ENCODE results near the gene SMIM33.
A peak's percentile ranks its signal among the peaks of the same experiment; 100 is the strongest.
"Not testable (repeated sequence)": the region's sequence is repeated elsewhere in the genome, so short reads cannot be mapped to it uniquely, and the experiment has no call there.

SMIM33 gene

GRCh38 chr5:139486201-139486600 is 15.4 kb downstream of the SMIM33 start:
- no peak for DNase-seq

GRCh38 chr5:139488260-139488659 is 17.5 kb downstream of the SMIM33 start:
- DNase-seq: no peak

- DNase-seq: no peak
Measured at GRCh38 chr5:139492700-139493192, 21.9 kb downstream of the SMIM33 start.

DNA sequence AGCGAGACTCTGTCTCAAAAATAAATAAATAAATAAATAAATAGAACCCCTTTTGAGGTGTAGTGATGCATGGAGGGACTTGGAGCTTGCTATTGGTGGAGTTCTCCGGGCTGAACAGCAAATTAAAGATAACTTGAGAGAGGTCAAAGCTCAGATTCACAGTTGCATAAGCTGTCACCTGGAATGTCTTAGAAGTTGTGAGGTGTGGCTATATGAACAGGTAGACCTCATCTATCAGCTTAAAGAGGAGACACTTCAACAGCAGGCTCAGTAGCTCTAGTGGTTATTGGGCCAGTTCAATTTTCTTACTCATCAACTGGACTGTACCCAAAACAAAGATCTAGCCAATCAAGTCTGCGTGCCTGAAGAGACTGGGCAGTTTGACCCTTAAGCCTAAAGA is 23.5 kb downstream of the SMIM33 start:
- no peak for DNase-seq

- DNase-seq: no peak
Measured at GRCh38 chr5:139494832-139495231, 24.0 kb downstream of the SMIM33 start.

- no peak for DNase-seq
Measured at GRCh38 chr5:139495638-139496435, 25.0 kb downstream of the SMIM33 start.

- DNase-seq: no peak
Measured at GRCh38 chr5:139501381-139501780, 30.6 kb downstream of the SMIM33 start.

DNA sequence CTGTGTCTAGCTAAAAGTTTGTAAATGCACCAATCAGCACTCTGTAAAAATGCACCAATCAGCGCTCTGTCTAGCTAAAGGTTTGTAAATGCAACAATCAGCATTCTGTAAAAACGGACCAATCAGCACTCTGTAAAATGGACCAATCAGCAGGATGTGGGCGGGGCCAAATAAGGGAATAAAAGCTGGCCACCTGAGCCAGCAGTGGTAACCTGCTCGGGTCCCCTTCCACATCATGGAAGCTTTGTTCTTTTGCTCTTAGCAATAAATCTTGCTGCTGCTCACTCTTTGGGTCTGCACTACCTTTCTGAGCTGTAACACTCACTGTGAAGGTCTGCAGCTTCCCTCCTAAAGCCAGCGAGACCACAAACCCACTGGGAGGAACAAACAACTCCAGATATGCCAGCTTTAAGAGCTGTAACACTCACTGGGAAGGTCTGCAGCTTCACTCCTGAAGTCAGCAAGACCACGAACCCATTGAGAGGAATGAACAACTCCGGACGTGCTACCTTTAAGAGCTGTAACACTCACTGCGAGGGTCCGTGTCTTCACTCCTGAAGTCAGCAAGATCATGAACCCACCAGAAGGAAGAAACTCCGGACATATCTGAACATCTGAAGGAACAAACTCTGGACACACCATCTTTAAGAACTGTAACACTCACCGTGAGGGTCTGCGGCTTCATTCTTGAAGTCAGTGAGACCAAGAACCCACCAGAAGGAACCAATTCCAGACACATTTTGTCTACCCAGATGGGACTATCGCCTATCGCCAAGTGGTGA is 32.4 kb downstream of the SMIM33 start:
- DNase-seq: not testable (repeated sequence)

DNA sequence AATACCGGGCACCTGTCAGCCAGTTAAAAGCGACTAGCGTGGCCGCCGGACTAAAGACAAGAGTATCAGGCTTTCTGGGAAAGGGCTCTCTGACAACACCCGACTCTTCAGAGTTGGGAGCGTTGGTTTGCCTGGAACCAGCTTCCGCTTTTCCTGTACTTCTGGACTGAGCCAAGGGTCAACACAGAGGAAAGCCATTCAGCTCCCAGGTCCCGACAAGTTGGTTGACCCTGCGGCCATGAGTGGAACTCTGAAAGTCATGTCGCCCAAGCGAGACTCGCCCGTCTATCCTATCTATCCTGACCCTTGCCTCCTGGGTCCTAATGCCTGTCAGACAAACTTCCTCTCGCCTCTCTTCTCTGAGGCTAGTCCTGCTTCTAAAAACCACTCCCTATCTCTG is 33.1 kb downstream of the SMIM33 start:
- DNase-seq: peak; percentile 27

GRCh38 chr5:139504722-139505121 is 33.9 kb downstream of the SMIM33 start:
- DNase-seq: not testable (repeated sequence)

DNA sequence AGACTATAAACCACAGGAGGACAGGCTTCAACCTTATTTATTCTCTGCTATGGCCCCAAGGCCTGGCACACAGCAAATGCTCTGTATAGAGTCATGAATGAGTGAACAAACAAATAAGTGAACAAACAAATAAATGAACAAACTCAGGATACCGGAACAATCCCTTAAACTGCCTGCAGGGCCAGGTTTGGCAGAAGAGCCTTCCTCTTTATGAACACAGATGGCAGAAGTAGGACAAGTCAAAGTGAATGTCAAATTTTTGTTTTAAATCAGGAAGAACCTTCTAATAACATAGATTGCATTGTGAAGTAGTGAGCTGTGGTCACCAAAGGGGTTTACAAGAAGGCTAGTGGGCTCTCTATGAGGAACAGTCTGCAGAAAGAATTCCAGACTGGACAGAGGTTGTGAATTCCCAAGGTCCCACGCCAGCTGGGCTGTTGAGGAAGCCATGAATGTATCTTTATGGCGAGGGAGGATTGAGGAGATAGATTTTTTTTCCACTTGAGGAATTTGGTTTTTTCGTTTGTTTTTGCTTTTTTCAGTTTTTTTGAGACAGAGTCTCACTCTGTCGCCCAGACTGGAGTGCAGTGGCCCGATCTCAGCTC is 42.1 kb downstream of the SMIM33 start:
- no peak for DNase-seq

DNA sequence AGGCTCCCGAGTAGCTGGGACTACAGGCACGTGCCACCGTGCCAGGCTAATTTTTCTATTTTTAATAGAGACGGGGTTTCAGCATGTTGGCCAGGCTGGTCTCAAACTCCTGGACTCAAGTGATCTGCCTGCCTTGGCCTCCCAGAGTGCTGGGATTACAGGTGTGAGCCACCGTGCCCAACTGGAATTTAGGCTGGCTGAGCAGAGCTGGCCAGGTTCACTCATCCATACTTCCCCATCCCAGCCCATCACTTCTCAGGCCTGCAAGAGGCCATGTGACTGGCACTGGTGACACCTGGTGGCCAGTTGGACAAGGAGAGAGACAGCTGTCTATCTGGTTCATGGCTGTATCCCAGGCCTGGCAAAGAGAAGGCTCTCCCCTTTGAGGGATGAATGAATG is 42.6 kb downstream of the SMIM33 start:
- peak; percentile 87 for DNase-seq

DNA sequence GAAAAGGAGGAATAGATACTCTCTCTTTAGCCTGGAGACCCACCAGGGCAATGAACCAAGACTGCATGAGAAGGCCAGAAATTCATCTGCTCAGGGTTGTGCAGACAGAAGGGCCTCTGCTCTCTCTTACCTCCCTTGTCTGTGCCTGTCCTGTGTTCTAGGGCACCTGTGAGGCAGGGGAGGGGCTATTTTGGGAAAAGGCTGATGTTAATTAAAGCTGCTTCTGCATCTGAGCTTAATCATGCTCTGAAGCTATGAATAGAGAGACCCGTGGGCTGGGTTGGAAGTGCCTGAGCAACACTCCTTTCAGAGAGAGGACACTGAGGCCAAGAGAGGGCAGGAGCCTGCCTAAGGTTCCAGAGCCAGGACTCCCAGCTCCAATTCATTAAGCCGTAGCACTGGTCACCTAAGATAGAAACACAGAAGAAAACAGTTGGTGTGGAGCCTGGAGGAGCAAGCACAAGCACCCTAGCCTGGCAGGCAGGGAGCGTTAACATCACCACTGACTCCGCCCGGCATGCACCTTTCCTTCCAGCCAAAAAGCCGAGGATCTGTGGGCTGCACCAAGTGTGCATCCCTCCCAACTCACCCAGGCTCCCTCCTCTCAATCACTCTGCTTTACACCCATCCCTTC is 43.2 kb downstream of the SMIM33 start:
- no peak for DNase-seq

- DNase-seq: no peak
Measured at GRCh38 chr5:139514486-139514856, 43.7 kb downstream of the SMIM33 start.

DNA sequence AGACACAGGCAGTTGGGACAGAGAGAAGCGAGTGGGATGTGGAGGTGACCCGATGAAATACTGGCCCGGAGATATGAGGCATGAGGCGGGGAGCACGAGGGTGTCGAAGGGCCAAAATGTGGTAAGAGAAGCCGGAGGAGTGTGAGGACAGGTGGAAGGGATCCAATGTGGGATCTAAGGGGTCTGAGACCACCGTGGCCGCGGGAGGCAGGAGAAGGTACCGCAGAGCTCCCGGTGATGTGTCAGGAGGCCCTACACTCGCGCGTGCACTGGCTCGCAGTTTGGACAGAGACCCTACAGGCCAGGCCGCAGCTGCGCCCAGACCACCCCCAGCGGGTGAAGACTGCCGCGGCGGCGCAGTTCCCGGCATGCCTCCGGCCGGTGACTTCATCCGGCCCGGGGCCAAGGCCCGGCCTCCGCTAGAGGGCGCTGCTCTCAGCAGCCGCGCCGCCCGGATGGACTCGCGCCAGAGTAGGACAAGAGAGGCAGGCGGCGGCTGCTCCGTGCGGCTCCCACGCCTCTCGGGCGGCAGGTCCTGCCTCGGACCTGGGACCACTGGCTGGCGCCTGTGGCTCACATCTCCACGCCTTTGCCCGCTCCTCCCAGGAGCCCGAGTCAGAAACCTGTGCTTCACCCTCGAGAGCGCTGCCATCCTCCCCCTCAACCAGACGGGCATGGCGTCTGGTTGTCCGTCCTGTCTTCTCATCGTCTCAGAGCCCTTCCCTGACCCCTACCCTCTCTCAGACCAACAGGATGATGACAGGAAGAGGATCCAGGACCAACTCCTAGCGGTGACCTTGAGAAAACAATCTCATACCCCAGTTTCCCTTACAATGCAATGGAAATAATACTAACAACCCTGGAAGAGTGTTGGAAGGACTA is 47.1 kb downstream of the SMIM33 start:
- DNase-seq: peak; percentile 94

Measured in NCI-H69 (cell line).